Measurements from ENCODE around the gene SGPL1.

The SGPL1 gene

DNA sequence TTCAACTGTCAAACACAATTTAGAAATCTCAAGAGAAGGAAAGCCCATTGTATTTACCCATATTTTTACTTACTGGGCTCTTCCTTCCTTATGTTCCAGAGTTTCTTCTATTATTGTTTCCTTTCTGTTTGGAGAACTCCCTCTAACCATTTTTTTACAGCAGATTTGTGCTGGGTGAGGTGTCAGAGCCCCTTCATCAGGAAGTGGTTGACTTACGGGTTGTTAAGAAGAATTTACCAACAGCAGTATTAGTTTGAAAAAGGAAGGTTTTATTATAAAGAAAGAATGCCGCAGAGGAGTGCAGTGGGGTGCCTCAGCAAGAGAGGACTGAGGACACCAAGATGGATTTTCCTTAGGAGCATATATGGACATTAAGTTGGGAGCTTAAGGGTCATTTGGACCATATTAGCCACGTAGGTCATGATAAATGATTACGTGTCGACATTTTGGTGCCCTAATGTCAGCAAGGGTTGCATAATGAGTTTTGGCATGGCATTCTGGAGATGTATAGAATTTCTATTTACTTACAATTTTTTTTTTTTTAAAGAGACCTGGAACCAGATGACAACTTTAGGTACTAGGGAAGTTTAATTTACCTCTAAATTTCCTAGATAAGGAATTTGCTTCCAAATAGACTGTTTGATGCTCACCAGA lies 24.2 kb upstream of the SGPL1 start:
- no peak overlapping the region for H3K27ac ChIP-seq (replicated peaks)
- no peak for DNase-seq (ENCODE audit: low read depth in 1 of 2, low spot score in 1 of 2)
- TF ChIP-seq, protein P1, sequence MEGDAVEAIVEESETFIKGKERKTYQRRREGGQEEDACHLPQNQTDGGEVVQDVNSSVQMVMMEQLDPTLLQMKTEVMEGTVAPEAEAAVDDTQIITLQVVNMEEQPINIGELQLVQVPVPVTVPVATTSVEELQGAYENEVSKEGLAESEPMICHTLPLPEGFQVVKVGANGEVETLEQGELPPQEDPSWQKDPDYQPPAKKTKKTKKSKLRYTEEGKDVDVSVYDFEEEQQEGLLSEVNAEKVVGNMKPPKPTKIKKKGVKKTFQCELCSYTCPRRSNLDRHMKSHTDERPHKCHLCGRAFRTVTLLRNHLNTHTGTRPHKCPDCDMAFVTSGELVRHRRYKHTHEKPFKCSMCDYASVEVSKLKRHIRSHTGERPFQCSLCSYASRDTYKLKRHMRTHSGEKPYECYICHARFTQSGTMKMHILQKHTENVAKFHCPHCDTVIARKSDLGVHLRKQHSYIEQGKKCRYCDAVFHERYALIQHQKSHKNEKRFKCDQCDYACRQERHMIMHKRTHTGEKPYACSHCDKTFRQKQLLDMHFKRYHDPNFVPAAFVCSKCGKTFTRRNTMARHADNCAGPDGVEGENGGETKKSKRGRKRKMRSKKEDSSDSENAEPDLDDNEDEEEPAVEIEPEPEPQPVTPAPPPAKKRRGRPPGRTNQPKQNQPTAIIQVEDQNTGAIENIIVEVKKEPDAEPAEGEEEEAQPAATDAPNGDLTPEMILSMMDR (IDR thresholded peaks at IDR 0.05; ENCODE audit: insufficient read depth, low read length), result no peak
- TF ChIP-seq, protein P2, sequence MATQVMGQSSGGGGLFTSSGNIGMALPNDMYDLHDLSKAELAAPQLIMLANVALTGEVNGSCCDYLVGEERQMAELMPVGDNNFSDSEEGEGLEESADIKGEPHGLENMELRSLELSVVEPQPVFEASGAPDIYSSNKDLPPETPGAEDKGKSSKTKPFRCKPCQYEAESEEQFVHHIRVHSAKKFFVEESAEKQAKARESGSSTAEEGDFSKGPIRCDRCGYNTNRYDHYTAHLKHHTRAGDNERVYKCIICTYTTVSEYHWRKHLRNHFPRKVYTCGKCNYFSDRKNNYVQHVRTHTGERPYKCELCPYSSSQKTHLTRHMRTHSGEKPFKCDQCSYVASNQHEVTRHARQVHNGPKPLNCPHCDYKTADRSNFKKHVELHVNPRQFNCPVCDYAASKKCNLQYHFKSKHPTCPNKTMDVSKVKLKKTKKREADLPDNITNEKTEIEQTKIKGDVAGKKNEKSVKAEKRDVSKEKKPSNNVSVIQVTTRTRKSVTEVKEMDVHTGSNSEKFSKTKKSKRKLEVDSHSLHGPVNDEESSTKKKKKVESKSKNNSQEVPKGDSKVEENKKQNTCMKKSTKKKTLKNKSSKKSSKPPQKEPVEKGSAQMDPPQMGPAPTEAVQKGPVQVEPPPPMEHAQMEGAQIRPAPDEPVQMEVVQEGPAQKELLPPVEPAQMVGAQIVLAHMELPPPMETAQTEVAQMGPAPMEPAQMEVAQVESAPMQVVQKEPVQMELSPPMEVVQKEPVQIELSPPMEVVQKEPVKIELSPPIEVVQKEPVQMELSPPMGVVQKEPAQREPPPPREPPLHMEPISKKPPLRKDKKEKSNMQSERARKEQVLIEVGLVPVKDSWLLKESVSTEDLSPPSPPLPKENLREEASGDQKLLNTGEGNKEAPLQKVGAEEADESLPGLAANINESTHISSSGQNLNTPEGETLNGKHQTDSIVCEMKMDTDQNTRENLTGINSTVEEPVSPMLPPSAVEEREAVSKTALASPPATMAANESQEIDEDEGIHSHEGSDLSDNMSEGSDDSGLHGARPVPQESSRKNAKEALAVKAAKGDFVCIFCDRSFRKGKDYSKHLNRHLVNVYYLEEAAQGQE (IDR thresholded peaks at IDR 0.05; ENCODE audit: insufficient replicate concordance, low read depth), result no peak
- TF ChIP-seq POLR2AphosphoS5 (IDR thresholded peaks at IDR 0.05; ENCODE audit: low read depth) (no peak), SPI1 (IDR thresholded peaks at IDR 0.05; ENCODE audit: borderline replicate concordance, low read depth) (no peak), GABPA (IDR thresholded peaks at IDR 0.05; ENCODE audit: low read depth) (no peak)
- H3K27me3 ChIP-seq (ENCODE audit: insufficient read depth, poor library complexity, severe bottlenecking), result no peaks in the 10 kb centered on the region
- H3K4me3 ChIP-seq (replicated peaks; ENCODE audit: insufficient read depth, low read length), result no peak overlapping the region

DNA sequence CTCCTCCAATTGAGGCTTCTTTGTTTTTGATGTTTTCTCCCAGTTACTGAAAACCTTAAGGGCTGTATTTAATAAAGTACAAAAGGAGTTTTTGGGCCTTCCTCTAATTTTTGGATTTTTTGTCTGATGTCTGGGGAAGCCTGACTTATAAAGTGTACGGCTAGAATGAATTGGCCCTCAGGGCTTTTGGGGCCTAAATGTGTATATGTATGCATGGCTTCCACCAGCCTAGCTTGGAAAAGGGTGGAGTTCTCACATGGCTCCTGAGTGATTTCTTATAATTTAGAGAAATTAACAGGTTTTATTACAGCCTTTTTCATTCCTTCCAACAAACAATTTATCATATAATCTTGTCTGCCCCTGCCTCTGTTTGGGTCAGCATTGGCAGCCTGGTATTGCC lies 20.1 kb upstream of the SGPL1 start:
- TF ChIP-seq POLR2AphosphoS5 (IDR thresholded peaks at IDR 0.05; ENCODE audit: low read depth), result no peak
- TF ChIP-seq, protein P2 (IDR thresholded peaks at IDR 0.05; ENCODE audit: insufficient replicate concordance, low read depth), result no peak
- TF ChIP-seq, protein P1 (IDR thresholded peaks at IDR 0.05; ENCODE audit: insufficient read depth, low read length), result no peak
- TF ChIP-seq GABPA (IDR thresholded peaks at IDR 0.05; ENCODE audit: low read depth), result no peak
- no peak for TF ChIP-seq SPI1 (IDR thresholded peaks at IDR 0.05; ENCODE audit: borderline replicate concordance, low read depth)
- Histone ChIP-seq H3K4me3 (replicated peaks; ENCODE audit: insufficient read depth, low read length) (no peak overlapping the region), H3K27ac (replicated peaks) (no peak overlapping the region), H3K27me3 (ENCODE audit: insufficient read depth, poor library complexity, severe bottlenecking) (no peaks in the 10 kb centered on the region)
- DNase-seq (ENCODE audit: low read depth in 1 of 2, low spot score in 1 of 2), result no peak

DNA sequence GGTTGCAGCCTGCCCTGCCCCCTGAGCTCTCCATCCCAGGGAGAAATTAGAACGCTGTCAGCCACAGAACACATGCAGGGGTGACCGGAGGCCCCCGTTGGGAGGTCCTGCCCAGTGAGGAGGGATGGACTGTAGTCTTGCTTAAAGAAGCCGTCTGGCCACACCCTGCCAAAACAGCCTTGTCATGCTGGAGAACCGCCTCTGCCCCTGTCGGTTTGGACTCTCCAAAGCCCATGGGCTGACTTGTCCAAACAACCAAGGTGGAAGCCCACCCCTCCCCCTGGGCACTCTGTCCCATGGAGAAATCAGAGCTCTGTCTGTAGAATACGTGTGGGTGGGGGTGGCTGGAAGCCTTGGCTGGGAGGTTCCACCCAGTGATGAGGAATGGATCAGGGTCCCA lies 17.9 kb upstream of the SGPL1 start:
- DNase-seq (ENCODE audit: low read depth in 1 of 2, low spot score in 1 of 2), result no peak
- Histone ChIP-seq H3K4me3 (replicated peaks; ENCODE audit: insufficient read depth, low read length) (no peak overlapping the region), H3K27ac (replicated peaks) (no peak overlapping the region), H3K27me3 (ENCODE audit: insufficient read depth, poor library complexity, severe bottlenecking) (no peaks in the 10 kb centered on the region)
- no peak for TF ChIP-seq GABPA (IDR thresholded peaks at IDR 0.05; ENCODE audit: low read depth)
- TF ChIP-seq, protein P1 (IDR thresholded peaks at IDR 0.05; ENCODE audit: insufficient read depth, low read length), result no peak
- no peak for TF ChIP-seq SPI1 (IDR thresholded peaks at IDR 0.05; ENCODE audit: borderline replicate concordance, low read depth)
- TF ChIP-seq POLR2AphosphoS5 (IDR thresholded peaks at IDR 0.05; ENCODE audit: low read depth), result no peak
- TF ChIP-seq, protein P2 (IDR thresholded peaks at IDR 0.05; ENCODE audit: insufficient replicate concordance, low read depth), result no peak
